SU-DHL-6 (cell line): ENCODE data around the gene PCBD1.

Source experiments
- H2AFZ ChIP-seq: fragments of 200-600 bp; sonication (generic); 2 replicates; pipeline ENCODE4 v1.6.1; 2014; ENCODE audit warnings: low read depth, mild to moderate bottlenecking, moderate library complexity, mixed read lengths, antibody characterized with exemption, low read length; ENCODE audit not compliant: severe bottlenecking
- H3F3A ChIP-seq: fragments of 200-600 bp; shearing (Covaris generic); 2 replicates; pipeline ENCODE4 v1.6.0; 2016; ENCODE audit warnings: antibody characterized with exemption, mild to moderate bottlenecking; ENCODE audit not compliant: insufficient read depth
- H3K27ac ChIP-seq: fragments of 200-600 bp; sonication (generic); 2 replicates; pipeline ENCODE4 v1.5.1; 2016; ENCODE audit warnings: low read depth, mild to moderate bottlenecking, low read length, moderate library complexity, mixed read lengths
- H3K27me3 ChIP-seq: fragments of 200-600 bp; sonication (generic), shearing (Covaris generic); 2 replicates; pipeline ENCODE4 v1.6.0; 2014; ENCODE audit warnings: mild to moderate bottlenecking, low read length
- H3K36me3 ChIP-seq: fragments of 200-600 bp; sonication (generic); 2 replicates; pipeline ENCODE4 v1.6.1; 2014; ENCODE audit warnings: mild to moderate bottlenecking, low read length, mixed read lengths
- H3K4me2 ChIP-seq: fragments of 300-600, 200-600 bp; shearing (Covaris generic), sonication (generic); 2 replicates; pipeline ENCODE4 v1.6.0; 2014; ENCODE audit warnings: low read length, low read depth, mild to moderate bottlenecking; ENCODE audit not compliant: poor library complexity, severe bottlenecking
- H3K4me3 ChIP-seq: fragments of 200-600 bp; sonication (generic); 2 replicates; pipeline ENCODE4 v1.5.1; 2014; ENCODE audit warnings: antibody characterized with exemption, low read length, mild to moderate bottlenecking, mixed read lengths; ENCODE audit not compliant: insufficient read depth, poor library complexity, severe bottlenecking
- H3K79me2 ChIP-seq: fragments of 200-600 bp; sonication (generic); 2 replicates; pipeline ENCODE4 v1.6.1; 2014; ENCODE audit warnings: mild to moderate bottlenecking, low read length, moderate library complexity; ENCODE audit not compliant: insufficient read depth
- H3K9ac ChIP-seq: fragments of 200-600 bp; sonication (generic); 2 replicates; pipeline ENCODE4 v1.7.0; 2014; ENCODE audit warnings: mild to moderate bottlenecking, low read length
- H3K9me2 ChIP-seq: fragments of 200-600 bp; sonication (generic); replicated peaks from 2 replicates; pipeline ENCODE4 v1.6.1; 2014; ENCODE audit warnings: low read length; ENCODE audit not compliant: insufficient read depth
- H3K9me3 ChIP-seq: fragments of 200-600 bp; sonication (generic); 2 replicates; pipeline ENCODE4 v1.6.1; 2014; ENCODE audit warnings: low read length, mixed read lengths; ENCODE audit not compliant: insufficient read depth
- H4K20me1 ChIP-seq: fragments of 200-600 bp; sonication (generic); 2 replicates; pipeline ENCODE4 v1.6.1; 2014; ENCODE audit warnings: low read depth, mild to moderate bottlenecking, antibody characterized with exemption, low read length, moderate library complexity, mixed read lengths
- CTCF ChIP-seq: fragments of 200-600 bp; sonication (generic); IDR thresholded peaks from one replicate; pipeline ENCODE4 v1.5.1; 2017; ENCODE audit warnings: antibody characterized with exemption, mild to moderate bottlenecking, low read length, moderate library complexity; ENCODE audit not compliant: insufficient read depth, poor library complexity, severe bottlenecking
- EZH2phosphoT487 ChIP-seq: fragments of 200-600 bp; sonication (generic), shearing (Covaris generic); conservative IDR thresholded peaks from 2 replicates; pipeline ENCODE4 v1.6.1; 2018; ENCODE audit warnings: mild to moderate bottlenecking, antibody characterized with exemption, low read length, moderate library complexity, mixed read lengths

Gene PCBD1

DNA sequence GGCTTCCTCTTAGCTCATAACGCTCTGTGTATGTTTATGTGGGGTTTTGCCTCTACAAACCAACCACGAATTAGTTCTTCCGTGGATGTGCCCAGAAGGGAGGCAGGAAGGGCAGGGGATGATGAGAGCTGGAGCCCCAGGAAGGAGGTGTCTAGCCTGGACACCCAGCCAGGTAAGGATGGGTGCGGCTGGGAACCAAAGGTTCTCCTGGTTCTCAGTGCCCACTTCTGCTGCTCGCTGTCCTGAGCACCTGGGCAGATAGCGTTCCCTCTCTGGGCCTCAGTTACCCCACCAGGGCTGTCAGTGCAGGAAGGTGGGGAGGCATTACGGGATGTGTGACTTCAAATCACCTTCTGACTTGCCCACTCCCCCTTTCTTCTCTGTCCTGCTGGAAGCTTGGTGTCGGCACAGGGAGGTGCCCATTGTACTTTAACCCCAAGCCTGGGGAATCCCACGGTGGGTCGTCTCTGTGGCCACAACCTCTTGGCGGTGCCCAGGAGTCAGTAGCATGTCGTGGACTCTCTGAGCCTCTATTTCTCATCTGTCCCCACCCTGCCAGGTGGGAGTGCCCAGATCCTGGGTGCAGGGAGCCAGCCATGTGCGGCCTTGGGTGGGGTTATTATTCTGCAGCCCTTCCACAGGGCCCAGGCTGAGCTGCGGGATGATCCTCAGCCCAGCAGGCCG lies 18.7 kb upstream of the PCBD1 start:
- Histone ChIP-seq H3K27me3 (no peaks in the 10 kb centered on the region), H3K9ac (no peak overlapping the region), H3K79me2 (no peaks in the 10 kb centered on the region), H3K9me3 (no peaks in the 10 kb centered on the region), H3K4me3 (no peak overlapping the region), H4K20me1 (no peaks in the 10 kb centered on the region), H3K4me2 (no peak overlapping the region), H3K36me3 (no peaks in the 10 kb centered on the region), H2AFZ (no peak overlapping the region), H3K9me2 (no peaks in the 10 kb centered on the region), H3K27ac (no peak overlapping the region), H3F3A (no peaks in the 10 kb centered on the region)
- TF ChIP-seq EZH2phosphoT487 (no peak), CTCF (no peak)

GRCh38 chr10:70906031-70906783 lies 17.8 kb upstream of the PCBD1 start:
- Histone ChIP-seq H3F3A (no peaks in the 10 kb centered on the region), H2AFZ (no peak overlapping the region), H3K9me3 (no peaks in the 10 kb centered on the region), H4K20me1 (no peaks in the 10 kb centered on the region), H3K9ac (no peak overlapping the region), H3K27me3 (no peaks in the 10 kb centered on the region), H3K27ac (no peak overlapping the region), H3K4me3 (no peak overlapping the region), H3K9me2 (no peaks in the 10 kb centered on the region), H3K4me2 (no peak overlapping the region), H3K36me3 (no peaks in the 10 kb centered on the region), H3K79me2 (no peaks in the 10 kb centered on the region)
- no peak for TF ChIP-seq CTCF
- no peak for TF ChIP-seq EZH2phosphoT487

DNA sequence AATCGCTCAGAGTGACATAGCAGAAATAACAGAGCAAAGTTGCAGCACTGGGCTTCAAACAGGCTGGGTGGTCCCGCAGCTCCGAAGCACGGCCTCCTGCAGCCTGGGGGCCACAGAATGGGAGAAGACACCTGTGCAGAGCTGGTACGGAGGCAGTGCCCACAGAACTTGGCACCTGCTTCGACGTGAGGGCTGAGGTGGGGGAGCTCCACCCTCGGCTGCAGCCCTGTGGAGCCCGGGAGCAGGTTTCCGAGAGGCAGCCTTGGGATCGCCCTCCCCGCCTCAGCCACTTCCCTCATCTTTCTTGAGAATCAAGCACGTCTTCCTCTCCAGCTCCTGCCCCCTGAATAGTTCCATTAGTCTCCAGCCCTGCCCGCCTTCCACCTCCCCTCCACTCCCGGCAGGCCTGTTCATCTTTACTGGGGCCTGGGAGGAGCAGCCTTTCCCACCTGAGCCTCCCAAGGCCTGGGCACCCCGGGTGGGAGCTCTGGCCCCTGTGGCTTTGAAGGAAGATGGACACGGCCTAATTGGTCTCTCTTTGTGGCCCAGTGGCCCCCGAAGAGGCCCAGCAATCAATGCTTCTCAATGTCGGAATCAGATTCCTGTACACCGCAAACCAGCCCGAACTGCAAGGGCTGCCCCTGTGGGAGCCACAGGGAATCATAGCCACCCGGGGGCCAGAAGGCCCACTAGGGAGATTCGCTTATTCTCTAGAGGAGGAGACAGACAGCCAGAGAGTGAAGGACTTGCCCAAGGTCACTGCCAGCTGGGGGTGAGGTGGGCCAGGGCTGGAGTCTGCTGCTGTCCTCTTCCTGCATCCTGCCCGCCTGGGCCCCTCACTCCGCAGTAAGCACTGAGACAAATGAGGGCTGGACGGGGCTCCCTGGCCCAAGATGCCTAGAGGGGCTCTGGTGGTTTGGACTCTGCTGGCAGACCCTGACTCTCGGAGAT lies 17.0 kb upstream of the PCBD1 start:
- Histone ChIP-seq H3K79me2 (no peaks in the 10 kb centered on the region), H3F3A (no peaks in the 10 kb centered on the region), H2AFZ (no peak overlapping the region), H3K36me3 (no peaks in the 10 kb centered on the region), H3K9me2 (no peaks in the 10 kb centered on the region), H3K4me2 (no peak overlapping the region), H4K20me1 (no peaks in the 10 kb centered on the region), H3K9ac (no peak overlapping the region), H3K27me3 (no peaks in the 10 kb centered on the region), H3K27ac (no peak overlapping the region), H3K9me3 (no peaks in the 10 kb centered on the region), H3K4me3 (no peak overlapping the region)
- TF ChIP-seq EZH2phosphoT487, result no peak
- no peak for TF ChIP-seq CTCF
